Hepatocyte (in vitro differentiated cells): ENCODE measurements around the gene TTC39A.

ENCODE experiments used
- EZH2 ChIP-seq: fragments of 200-600 bp; sonication (generic); IDR thresholded peaks from 2 replicates; pipeline ENCODE4 v1.6.1; 2016; ENCODE audit warnings: antibody characterized with exemption, mild to moderate bottlenecking, borderline replicate concordance
- EZH2phosphoT487 ChIP-seq: fragments of 200-600 bp; sonication (generic); IDR thresholded peaks from one replicate; pipeline ENCODE4 v1.6.1; 2018; ENCODE audit warnings: antibody characterized with exemption, mild to moderate bottlenecking, low read depth, moderate library complexity; ENCODE audit not compliant: unreplicated experiment, severe bottlenecking
- TF ChIP-seq, protein P1 (sequence below): fragments of 200-600 bp; sonication (generic); IDR thresholded peaks from 2 replicates; pipeline ENCODE4 v1.5.1; 2016; ENCODE audit warnings: antibody characterized with exemption, mild to moderate bottlenecking; ENCODE audit not compliant: poor library complexity

DNA sequence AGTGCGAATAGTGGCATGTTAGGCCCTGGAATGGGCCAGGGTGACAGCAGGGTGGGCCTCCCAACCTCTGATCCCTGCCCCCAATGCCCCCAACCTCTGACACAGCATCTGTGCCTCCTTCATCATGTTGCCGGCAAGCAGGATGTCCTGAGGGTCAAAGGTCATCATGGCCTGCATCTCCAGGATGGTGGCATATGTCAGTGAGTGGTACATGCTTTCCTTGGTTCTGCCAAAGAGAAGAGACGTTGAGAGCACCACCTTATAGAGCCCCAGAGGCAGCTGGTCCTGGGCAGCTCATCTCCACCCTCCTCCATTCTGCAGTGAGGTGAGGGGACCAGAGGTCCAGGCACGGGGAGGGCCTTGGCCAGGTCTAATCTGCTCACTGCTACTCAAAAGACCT, 17.6 kb downstream of the TTC39A start:
- TF ChIP-seq, protein P1, sequence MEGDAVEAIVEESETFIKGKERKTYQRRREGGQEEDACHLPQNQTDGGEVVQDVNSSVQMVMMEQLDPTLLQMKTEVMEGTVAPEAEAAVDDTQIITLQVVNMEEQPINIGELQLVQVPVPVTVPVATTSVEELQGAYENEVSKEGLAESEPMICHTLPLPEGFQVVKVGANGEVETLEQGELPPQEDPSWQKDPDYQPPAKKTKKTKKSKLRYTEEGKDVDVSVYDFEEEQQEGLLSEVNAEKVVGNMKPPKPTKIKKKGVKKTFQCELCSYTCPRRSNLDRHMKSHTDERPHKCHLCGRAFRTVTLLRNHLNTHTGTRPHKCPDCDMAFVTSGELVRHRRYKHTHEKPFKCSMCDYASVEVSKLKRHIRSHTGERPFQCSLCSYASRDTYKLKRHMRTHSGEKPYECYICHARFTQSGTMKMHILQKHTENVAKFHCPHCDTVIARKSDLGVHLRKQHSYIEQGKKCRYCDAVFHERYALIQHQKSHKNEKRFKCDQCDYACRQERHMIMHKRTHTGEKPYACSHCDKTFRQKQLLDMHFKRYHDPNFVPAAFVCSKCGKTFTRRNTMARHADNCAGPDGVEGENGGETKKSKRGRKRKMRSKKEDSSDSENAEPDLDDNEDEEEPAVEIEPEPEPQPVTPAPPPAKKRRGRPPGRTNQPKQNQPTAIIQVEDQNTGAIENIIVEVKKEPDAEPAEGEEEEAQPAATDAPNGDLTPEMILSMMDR: no peak
- TF ChIP-seq EZH2 (no peak), EZH2phosphoT487 (no peak)
